GM12875 (cell line): ENCODE data around the gene C16orf74.

Source experiments
- H3K4me3 ChIP-seq: one replicate; pipeline ENCODE4 v1.5.1; 2011; ENCODE audit warnings: low read depth, low read length, control low read depth
- CTCF ChIP-seq: IDR thresholded peaks from 2 replicates; pipeline ENCODE4 v1.5.1; 2011; ENCODE audit warnings: low read depth, mild to moderate bottlenecking, control low read depth, inconsistent platforms, low read length, moderate library complexity, borderline replicate concordance; ENCODE audit not compliant: insufficient read depth

C16orf74 gene

GRCh38 chr16:85680352-85680944 lies 70.4 kb downstream of the C16orf74 start:
- no peak for TF ChIP-seq CTCF
- no peak overlapping the region for H3K4me3 ChIP-seq

GRCh38 chr16:85679870-85680269 lies 71.0 kb downstream of the C16orf74 start:
- no peak for TF ChIP-seq CTCF
- no peak overlapping the region for H3K4me3 ChIP-seq

GRCh38 chr16:85678821-85679220 lies 72.1 kb downstream of the C16orf74 start:
- TF ChIP-seq CTCF = no peak

GRCh38 chr16:85678016-85678415 lies 72.9 kb downstream of the C16orf74 start:
- TF ChIP-seq CTCF = no peak
- no peak overlapping the region for H3K4me3 ChIP-seq

More at GRCh38 chr16:85678821-85679220, 72.1 kb downstream of the C16orf74 start:
- H3K4me3 ChIP-seq = no peak overlapping the region

GRCh38 chr16:85677383-85677967 lies 73.4 kb downstream of the C16orf74 start:
- H3K4me3 ChIP-seq = no peak overlapping the region
- no peak for TF ChIP-seq CTCF

- no peak overlapping the region for H3K4me3 ChIP-seq
- no peak for TF ChIP-seq CTCF
These were observed 74.4 kb downstream of the C16orf74 start for GRCh38 chr16:85676466-85676865.

GRCh38 chr16:85675251-85675874 lies 75.5 kb downstream of the C16orf74 start:
- no peak overlapping the region for H3K4me3 ChIP-seq
- TF ChIP-seq CTCF = peak; percentile 23; the same call in 1 of the 2 replicates
